Upper lobe of left lung (tissue), 4 donors: ENCODE results near the gene METTL22.

Source experiments
- CTCF ChIP-seq, 6 experiments: fragments of 450-650 bp in 4 of 6; fragments of 200-600 bp in 2 of 6; sonication (generic) in 2 of 6; IDR thresholded peaks; one replicate each; pipeline ENCODE4 v1.5.1; 2016 to 2019; ENCODE audit warnings: antibody characterized with exemption in 6 of 6
- EP300 ChIP-seq, 4 donors: sonication (generic); formaldehyde crosslinking; IDR thresholded peaks; one replicate each; pipeline ENCODE4 v1.5.1; 2017; ENCODE audit warnings: antibody characterized with exemption in 4 of 4, control low read depth in 2 of 4
- POLR2A ChIP-seq, 4 donors: fragments of 450-650 bp; IDR thresholded peaks; one replicate each; pipeline ENCODE4 v1.5.1; 2016 to 2017; ENCODE audit warnings: antibody characterized with exemption in 4 of 4, mild to moderate bottlenecking in 2 of 4

GRCh38 chr16:8575399-8575798, 46.1 kb upstream of the METTL22 start:
- TF ChIP-seq CTCF (IDR thresholded peaks at IDR 0.05) (no peak), POLR2A (IDR thresholded peaks at IDR 0.05) (no peak), EP300 (IDR thresholded peaks at IDR 0.05) (no peak)
